Measurements from ENCODE around the gene S100A1.
"Not testable (repeated sequence)": the region's sequence is repeated elsewhere in the genome, so short reads cannot be mapped to it uniquely, and the experiment has no call there.

S100A1 gene

GRCh38 chr1:153658400-153659174 lies 30.4 kb downstream of the S100A1 start, which contains the start of gene SNAPIN:
TSS of gene SNAPIN (plus strand) at chr1:153658703. CDS start at chr1:153658744, 41 bp downstream.
- peak; percentile 96 to 97 for DNase-seq

DNA sequence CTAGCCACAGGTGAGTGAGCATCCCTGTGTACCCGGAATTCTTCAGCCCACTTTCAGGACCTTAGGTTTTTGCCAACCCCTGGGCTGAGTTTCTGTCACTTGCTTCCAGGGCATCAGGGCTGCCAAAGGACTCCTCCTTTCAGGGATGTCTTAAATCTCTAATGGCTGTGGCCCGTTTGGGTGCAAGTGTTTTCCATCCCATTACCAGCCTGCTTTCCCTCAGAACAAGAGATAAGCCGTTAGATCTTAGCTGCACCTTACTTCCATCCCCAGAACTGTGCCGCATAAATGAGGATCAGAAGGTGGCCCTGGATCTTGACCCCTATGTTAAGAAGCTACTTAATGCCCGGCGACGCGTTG lies 30.9 kb downstream of the S100A1 start:
- no peak for DNase-seq

DNA sequence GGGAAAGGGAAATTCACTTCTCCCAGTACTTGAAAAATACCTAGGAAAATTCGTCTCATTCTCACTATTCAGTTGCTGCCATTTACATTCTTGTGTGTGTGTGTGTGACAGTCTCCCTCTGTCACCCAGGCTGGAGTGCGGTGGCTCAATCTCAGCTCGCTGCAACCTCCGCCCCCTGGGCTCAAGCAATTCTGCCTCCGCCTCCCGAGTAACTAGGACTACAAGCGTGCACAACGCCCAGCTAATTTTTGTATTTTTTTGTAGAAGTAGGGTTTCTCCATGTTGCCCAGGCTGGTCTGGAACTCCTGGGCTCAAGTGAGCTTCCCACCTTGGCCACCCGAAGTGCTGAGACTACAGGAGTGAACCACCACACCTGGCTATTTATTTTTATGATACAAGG lies 31.4 kb downstream of the S100A1 start:
- DNase-seq = no peak

GRCh38 chr1:153661111-153661708 lies 33.0 kb downstream of the S100A1 start:
- DNase-seq = no peak

- DNase-seq = no peak
These were observed 34.0 kb downstream of the S100A1 start for GRCh38 chr1:153662269-153662668.

GRCh38 chr1:153663211-153663610 lies 35.0 kb downstream of the S100A1 start:
- no peak for DNase-seq

- no peak for DNase-seq
These were observed 39.2 kb downstream of the S100A1 start for GRCh38 chr1:153667439-153667838.

DNA sequence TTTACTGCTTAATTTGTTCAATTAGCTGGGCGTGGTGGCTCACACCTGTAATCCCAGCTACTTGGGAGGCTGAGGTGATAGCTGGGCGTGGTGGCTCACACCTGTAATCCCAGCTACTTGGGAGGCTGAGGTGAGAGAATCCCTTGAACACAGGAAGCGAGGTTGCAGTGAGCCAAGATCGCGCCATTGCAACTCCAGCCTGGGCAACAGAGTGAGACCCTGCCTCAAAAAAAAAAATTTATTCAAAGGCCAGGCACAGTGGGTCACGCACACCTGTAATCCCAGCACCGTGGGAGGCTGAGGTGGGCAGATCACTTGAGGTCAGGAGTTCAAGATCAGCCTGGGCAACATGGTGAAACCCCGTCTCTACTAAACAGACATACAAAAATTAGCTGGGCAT lies 40.4 kb downstream of the S100A1 start:
- not testable (repeated sequence) for DNase-seq

- no peak for DNase-seq
These were observed 41.4 kb downstream of the S100A1 start for GRCh38 chr1:153669606-153670005.

GRCh38 chr1:153670257-153670858 lies 42.1 kb downstream of the S100A1 start:
- no peak for DNase-seq

GRCh38 chr1:153670859-153671627 lies 42.8 kb downstream of the S100A1 start, which contains the start of gene ILF2:
TSS of gene ILF2 (minus strand) at chr1:153670993. CDS start at chr1:153670922, 71 bp downstream.
- DNase-seq = peak; percentile 100

DNA sequence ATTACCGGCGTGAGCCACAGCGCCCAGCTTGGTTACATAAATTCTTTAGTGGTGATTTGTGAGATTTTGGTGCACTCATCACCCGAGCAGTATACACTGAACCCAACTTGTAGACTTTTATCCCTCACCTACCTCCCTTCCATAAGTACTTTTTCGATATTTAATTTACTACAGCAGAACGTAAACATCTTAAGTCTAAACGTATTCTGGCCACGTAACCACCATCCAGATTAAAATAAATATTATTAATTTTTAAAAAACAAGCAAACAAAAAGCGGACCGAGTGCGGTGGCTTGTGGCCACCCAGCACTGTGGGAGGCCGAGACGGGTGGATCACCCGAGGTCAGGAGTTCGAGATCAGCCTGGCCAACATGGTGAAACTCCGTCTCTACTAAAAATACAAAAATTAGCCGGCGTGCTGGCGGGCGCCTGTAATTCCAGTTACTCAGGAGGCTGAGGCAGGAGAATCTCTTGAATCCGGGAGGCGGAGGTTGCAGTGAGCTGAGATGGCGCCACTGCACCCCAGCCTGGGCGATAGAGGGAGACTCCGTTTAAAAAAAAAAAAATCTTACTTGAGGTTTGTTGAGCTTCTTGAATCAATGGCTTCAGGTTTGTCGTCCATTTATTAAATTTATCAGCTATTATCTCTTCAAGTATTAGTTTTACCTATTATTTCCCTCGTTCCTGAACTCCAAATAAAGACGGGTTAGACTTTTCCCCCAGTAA lies 43.6 kb downstream of the S100A1 start:
- peak; percentile 67 to 70 for DNase-seq

DNA sequence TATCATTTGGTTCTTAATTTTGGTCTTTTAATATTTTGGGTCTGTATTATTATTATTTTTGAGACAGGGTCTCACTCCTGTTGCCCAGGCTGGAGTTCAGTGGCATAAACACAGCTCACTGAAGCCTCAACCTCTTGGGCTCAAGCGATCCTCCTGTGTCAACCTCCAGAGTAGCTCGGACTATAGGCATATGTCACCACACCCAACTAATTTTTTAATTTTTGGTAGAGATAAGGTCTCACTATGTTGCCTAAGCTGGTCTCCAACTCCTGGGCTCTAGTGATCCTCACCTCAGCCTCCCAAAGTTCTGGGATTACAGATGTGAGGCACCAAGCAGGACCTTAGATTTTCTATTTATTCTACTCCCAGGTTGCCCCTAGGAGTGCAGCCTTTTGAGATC lies 45.3 kb downstream of the S100A1 start:
- DNase-seq = no peak

DNA sequence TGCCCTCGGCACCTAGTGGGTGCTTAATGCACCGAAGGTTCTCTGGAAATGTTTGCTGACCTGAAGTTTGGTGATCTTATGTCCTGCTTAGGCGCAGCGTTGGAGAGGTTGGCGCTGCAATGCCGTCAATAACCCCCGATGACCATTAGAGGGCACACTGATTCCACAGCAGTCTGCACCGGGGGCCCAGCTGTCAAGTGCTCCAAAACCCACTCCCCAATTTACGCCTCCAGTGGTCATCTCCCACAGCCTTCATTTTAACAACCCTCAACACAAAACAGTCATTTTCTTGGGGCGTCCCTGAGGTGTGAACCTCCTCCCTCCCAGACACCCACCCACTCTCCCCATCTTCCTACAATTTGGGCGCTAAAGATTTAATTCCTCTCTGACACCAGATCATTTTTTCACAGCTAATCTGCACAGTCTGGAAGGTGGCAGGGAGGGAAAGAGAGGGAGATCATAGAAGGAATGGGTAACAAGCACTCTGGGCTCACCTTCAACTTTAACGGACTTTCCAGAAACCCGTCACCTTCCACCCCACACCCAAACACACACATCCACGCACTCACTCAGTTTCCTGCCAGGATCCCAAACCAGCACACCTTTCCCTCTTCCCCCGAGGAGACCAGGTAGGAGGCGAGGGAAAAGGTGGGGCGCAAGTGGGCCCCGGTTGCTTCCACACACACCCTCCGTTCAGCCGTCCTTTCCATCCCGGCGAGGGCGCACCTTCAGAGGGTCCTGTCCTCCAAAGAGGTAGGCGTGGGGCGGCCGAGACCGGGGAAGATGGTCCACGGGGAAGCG lies 49.7 kb downstream of the S100A1 start:
- peak; percentile 59 to 69 for DNase-seq

- peak; percentile 18 to 21 for DNase-seq
These were observed 50.5 kb downstream of the S100A1 start, which contains the start of gene NPR1 for GRCh38 chr1:153678519-153679336. TSS of gene NPR1 (plus strand) at chr1:153678688. CDS start at chr1:153679109, 421 bp downstream.

DNA sequence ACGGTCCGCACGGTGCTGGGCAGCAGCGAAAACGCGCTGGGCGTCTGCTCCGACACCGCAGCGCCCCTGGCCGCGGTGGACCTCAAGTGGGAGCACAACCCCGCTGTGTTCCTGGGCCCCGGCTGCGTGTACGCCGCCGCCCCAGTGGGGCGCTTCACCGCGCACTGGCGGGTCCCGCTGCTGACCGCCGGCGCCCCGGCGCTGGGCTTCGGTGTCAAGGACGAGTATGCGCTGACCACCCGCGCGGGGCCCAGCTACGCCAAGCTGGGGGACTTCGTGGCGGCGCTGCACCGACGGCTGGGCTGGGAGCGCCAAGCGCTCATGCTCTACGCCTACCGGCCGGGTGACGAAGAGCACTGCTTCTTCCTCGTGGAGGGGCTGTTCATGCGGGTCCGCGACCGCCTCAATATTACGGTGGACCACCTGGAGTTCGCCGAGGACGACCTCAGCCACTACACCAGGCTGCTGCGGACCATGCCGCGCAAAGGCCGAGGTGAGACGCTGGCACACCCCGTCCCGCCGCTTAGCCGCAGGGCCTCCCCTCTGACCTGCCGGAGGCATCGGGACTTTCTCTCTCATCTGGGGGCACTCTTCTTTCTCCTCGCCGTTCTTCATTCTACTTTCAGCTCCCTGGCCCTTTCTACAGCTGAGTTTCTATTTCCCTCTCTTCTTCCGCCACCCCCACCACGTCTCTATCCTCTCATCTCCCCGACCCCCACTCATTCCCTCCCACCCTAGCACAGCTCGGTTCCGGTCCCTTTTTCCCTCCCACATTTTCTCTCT lies 51.3 kb downstream of the S100A1 start:
- no peak for DNase-seq

DNA sequence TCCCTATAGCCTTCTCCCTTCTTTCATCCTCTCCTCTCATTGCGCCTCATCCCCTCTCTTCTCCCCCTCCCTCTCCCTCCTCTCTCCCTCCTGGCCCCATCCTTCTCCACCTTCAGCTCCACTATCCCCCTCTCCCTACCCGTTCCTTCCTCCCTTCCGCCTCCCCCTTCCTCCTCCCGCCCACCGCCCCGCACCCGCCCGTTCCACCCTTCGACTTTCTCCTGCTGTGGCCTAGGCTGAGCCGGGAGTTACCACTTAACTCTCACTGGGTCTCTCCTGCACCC lies 51.8 kb downstream of the S100A1 start:
- no peak for DNase-seq

All from SHP77 (cell line).